ENCODE data around the gene GPC6.

- TF ChIP-seq POLR2A (IDR thresholded peaks at IDR 0.05; ENCODE audit: extremely low read depth, insufficient read length): no peak
- no peak for TF ChIP-seq CTCF (IDR thresholded peaks at IDR 0.05; ENCODE audit: low read depth, low read length)
- TF ChIP-seq, protein P1, sequence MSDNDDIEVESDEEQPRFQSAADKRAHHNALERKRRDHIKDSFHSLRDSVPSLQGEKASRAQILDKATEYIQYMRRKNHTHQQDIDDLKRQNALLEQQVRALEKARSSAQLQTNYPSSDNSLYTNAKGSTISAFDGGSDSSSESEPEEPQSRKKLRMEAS (IDR thresholded peaks at IDR 0.05; ENCODE audit: low read depth, low read length): no peak
Observed at GRCh38 chr13:93861818-93862217, 635.2 kb downstream of the GPC6 start.

Data from NB4 (cell line).